ENCODE data around the gene ITGB5.

- no peak for TF ChIP-seq POLR2A (IDR thresholded peaks at IDR 0.05; ENCODE audit: low read depth, low read length)
- TF ChIP-seq SPI1 (IDR thresholded peaks at IDR 0.05; ENCODE audit: low read depth, low read length) = no peak
- no peak for TF ChIP-seq TAF1 (IDR thresholded peaks at IDR 0.05; ENCODE audit: low read depth, low read length)
- no peak for TF ChIP-seq POLR2AphosphoS5 (IDR thresholded peaks at IDR 0.05; ENCODE audit: low read depth, low read length)
Measured at GRCh38 chr3:124768812-124769211, 118.4 kb downstream of the ITGB5 start.
